ENCODE measurements around the gene ENKD1. TPM values are rescaled to one million over a fixed set of nuclear protein-coding genes. Genes with fewer than 3 reads are reported as not detected.

The ENKD1 gene
- total and polyA plus RNA-seq, 2 experiments from 2014 or later: 11.6 to 11.8 TPM

DNA sequence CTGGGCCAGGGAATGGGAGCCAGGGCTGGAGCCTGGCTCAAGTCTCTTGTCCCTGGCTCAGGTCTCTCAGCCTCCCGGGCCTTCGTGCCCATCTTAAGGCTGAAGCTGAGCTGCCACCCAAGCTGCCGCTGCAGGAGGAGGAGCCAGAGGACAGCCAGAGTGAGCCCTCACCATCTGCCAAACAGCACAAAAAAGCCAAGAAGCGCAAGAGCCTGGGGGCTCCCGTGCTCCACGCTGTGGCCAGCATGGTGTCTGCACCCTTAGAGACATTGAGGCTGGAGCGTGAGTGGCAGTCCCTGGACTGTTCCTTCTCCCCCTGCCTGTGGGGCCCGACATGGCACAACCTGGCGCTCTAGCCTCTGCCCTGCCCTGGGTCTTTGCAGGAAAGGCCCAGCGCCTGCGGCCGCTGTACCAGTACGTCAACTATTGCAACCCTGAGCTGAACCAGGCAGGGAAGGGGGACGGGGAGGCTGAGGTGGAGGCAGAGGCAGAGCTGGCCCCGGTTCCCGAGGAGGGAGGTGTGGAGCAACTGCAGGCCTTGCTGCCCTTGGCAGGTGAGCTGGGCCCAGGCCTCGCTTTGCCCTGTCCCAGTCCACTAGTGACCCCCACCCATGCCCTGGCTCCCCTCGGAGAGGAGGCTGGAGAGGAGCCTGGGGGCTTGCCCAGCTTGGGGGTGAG lies 1.4 kb upstream of the ENKD1 start (continued):
- TF ChIP-seq, protein P1, sequence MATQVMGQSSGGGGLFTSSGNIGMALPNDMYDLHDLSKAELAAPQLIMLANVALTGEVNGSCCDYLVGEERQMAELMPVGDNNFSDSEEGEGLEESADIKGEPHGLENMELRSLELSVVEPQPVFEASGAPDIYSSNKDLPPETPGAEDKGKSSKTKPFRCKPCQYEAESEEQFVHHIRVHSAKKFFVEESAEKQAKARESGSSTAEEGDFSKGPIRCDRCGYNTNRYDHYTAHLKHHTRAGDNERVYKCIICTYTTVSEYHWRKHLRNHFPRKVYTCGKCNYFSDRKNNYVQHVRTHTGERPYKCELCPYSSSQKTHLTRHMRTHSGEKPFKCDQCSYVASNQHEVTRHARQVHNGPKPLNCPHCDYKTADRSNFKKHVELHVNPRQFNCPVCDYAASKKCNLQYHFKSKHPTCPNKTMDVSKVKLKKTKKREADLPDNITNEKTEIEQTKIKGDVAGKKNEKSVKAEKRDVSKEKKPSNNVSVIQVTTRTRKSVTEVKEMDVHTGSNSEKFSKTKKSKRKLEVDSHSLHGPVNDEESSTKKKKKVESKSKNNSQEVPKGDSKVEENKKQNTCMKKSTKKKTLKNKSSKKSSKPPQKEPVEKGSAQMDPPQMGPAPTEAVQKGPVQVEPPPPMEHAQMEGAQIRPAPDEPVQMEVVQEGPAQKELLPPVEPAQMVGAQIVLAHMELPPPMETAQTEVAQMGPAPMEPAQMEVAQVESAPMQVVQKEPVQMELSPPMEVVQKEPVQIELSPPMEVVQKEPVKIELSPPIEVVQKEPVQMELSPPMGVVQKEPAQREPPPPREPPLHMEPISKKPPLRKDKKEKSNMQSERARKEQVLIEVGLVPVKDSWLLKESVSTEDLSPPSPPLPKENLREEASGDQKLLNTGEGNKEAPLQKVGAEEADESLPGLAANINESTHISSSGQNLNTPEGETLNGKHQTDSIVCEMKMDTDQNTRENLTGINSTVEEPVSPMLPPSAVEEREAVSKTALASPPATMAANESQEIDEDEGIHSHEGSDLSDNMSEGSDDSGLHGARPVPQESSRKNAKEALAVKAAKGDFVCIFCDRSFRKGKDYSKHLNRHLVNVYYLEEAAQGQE (IDR thresholded peaks at IDR 0.05; ENCODE audit: unreplicated experiment): no peak
- no peak for TF ChIP-seq EZH2 (IDR thresholded peaks at IDR 0.05; ENCODE audit: low read depth, unreplicated experiment)

DNA sequence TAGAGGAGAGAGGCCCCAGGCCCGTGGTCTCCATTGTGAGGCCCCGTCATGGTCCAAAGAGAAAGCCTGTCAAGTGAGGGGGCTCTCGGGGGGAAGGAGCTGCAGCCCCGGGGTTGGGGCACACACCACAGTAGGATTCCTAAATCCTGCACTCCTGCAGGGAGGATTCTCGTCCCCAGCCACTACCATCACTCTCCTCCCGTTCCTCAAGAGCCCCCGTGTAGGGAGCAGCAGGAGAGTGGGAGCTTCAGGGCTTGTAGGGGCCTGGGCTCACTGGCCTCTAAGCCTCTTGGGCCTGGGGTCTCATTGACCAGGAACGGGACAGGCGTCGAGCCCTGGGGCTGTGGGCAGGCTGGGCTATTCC lies 885 bp upstream of the ENKD1 start:
- Histone ChIP-seq H3K27me3 (ENCODE audit: insufficient read depth) (peaks cover 10% of the 10 kb centered on the region), H3K4me3 (peak overlapping the region; percentile 90), H3K36me3 (ENCODE audit: insufficient read depth) (no peaks in the 10 kb centered on the region), H3K9me2 (ENCODE audit: insufficient read depth) (no peaks in the 10 kb centered on the region), H3K4me2 (peak overlapping the region; percentile 93), H3K79me2 (replicated peaks; ENCODE audit: insufficient read depth) (no peaks in the 10 kb centered on the region), H3F3A (replicated peaks; ENCODE audit: low read depth) (peaks cover 23% of the 10 kb centered on the region), H3K4me1 (ENCODE audit: insufficient read depth) (peaks cover 7% of the 10 kb centered on the region; the same call in 1 of the 2 replicates), H4K20me1 (replicated peaks; ENCODE audit: insufficient read depth) (0 out of 2 replicates have a peak, but pooled peaks cover 5% of the 10 kb centered on the region), H2AFZ (peak overlapping the region; percentile 91; the same call in 1 of the 2 replicates), H3K27ac (ENCODE audit: low read depth) (no peak overlapping the region)
- Mint-ChIP-seq H3K36me3 (ENCODE audit: low read depth) (peaks cover 3% of the 10 kb centered on the region), H3K27me3 (ENCODE audit: insufficient read depth, low read depth, poor library complexity) (peaks cover 26% of the 10 kb centered on the region), H3K4me1 (peaks cover 10% of the 10 kb centered on the region), H3K9me3 (no peaks in the 10 kb centered on the region), H3K4me3 (peak overlapping the region; percentile 76; the same call in 2 of the 3 replicates), H3K27ac (no peak overlapping the region)
- no peak for DNase-seq (ENCODE audit: low spot score)
- ATAC-seq: no peak
- TF ChIP-seq STAT1 (IDR thresholded peaks at IDR 0.05; ENCODE audit: unreplicated experiment): no peak
- no peak for TF ChIP-seq EZH2phosphoT487 (IDR thresholded peaks at IDR 0.05; ENCODE audit: unreplicated experiment)
- TF ChIP-seq, protein P2, sequence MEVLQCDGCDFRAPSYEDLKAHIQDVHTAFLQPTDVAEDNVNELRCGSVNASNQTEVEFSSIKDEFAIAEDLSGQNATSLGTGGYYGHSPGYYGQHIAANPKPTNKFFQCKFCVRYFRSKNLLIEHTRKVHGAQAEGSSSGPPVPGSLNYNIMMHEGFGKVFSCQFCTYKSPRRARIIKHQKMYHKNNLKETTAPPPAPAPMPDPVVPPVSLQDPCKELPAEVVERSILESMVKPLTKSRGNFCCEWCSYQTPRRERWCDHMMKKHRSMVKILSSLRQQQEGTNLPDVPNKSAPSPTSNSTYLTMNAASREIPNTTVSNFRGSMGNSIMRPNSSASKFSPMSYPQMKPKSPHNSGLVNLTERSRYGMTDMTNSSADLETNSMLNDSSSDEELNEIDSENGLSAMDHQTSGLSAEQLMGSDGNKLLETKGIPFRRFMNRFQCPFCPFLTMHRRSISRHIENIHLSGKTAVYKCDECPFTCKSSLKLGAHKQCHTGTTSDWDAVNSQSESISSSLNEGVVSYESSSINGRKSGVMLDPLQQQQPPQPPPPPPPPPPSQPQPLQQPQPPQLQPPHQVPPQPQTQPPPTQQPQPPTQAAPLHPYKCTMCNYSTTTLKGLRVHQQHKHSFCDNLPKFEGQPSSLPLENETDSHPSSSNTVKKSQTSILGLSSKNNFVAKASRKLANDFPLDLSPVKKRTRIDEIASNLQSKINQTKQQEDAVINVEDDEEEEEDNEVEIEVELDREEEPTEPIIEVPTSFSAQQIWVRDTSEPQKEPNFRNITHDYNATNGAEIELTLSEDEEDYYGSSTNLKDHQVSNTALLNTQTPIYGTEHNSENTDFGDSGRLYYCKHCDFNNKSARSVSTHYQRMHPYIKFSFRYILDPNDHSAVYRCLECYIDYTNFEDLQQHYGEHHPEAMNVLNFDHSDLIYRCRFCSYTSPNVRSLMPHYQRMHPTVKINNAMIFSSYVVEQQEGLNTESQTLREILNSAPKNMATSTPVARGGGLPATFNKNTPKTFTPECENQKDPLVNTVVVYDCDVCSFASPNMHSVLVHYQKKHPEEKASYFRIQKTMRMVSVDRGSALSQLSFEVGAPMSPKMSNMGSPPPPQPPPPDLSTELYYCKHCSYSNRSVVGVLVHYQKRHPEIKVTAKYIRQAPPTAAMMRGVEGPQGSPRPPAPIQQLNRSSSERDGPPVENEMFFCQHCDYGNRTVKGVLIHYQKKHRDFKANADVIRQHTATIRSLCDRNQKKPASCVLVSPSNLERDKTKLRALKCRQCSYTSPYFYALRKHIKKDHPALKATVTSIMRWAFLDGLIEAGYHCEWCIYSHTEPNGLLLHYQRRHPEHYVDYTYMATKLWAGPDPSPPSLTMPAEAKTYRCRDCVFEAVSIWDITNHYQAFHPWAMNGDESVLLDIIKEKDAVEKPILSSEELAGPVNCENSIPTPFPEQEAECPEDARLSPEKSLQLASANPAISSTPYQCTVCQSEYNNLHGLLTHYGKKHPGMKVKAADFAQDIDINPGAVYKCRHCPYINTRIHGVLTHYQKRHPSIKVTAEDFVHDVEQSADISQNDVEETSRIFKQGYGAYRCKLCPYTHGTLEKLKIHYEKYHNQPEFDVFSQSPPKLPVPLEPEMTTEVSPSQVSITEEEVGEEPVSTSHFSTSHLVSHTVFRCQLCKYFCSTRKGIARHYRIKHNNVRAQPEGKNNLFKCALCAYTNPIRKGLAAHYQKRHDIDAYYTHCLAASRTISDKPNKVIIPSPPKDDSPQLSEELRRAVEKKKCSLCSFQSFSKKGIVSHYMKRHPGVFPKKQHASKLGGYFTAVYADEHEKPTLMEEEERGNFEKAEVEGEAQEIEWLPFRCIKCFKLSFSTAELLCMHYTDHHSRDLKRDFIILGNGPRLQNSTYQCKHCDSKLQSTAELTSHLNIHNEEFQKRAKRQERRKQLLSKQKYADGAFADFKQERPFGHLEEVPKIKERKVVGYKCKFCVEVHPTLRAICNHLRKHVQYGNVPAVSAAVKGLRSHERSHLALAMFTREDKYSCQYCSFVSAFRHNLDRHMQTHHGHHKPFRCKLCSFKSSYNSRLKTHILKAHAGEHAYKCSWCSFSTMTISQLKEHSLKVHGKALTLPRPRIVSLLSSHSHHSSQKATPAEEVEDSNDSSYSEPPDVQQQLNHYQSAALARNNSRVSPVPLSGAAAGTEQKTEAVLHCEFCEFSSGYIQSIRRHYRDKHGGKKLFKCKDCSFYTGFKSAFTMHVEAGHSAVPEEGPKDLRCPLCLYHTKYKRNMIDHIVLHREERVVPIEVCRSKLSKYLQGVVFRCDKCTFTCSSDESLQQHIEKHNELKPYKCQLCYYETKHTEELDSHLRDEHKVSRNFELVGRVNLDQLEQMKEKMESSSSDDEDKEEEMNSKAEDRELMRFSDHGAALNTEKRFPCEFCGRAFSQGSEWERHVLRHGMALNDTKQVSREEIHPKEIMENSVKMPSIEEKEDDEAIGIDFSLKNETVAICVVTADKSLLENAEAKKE (CRISPR knock-in tag; IDR thresholded peaks at IDR 0.05): no peak
- TF ChIP-seq, protein P3, sequence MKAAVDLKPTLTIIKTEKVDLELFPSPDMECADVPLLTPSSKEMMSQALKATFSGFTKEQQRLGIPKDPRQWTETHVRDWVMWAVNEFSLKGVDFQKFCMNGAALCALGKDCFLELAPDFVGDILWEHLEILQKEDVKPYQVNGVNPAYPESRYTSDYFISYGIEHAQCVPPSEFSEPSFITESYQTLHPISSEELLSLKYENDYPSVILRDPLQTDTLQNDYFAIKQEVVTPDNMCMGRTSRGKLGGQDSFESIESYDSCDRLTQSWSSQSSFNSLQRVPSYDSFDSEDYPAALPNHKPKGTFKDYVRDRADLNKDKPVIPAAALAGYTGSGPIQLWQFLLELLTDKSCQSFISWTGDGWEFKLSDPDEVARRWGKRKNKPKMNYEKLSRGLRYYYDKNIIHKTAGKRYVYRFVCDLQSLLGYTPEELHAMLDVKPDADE (IDR thresholded peaks at IDR 0.05): no peak
- TF ChIP-seq POLR2AphosphoS5 (IDR thresholded peaks at IDR 0.05; ENCODE audit: low read depth): no peak; the same call in 1 of the 2 replicates
- TF ChIP-seq JUNB (IDR thresholded peaks at IDR 0.05; ENCODE audit: unreplicated experiment): no peak
- TF ChIP-seq, protein P1 (IDR thresholded peaks at IDR 0.05; ENCODE audit: unreplicated experiment): no peak
- no peak for TF ChIP-seq CREB1 (CRISPR knock-in tag; IDR thresholded peaks at IDR 0.05; ENCODE audit: low read depth)
- TF ChIP-seq NANOG (IDR thresholded peaks at IDR 0.05; ENCODE audit: borderline replicate concordance): no peak

Data from GM23338 (cell line).